HG03342 (cell line): ENCODE data around the gene PDZRN4.

Source experiments
- ATAC-seq: cut with Tn5 transposase; IDR thresholded peaks from one replicate; pipeline ENCODE4 v1.9.1; 2021; ENCODE audit warnings: mild to moderate bottlenecking, moderate library complexity; ENCODE audit not compliant: unreplicated experiment

Gene PDZRN4

DNA sequence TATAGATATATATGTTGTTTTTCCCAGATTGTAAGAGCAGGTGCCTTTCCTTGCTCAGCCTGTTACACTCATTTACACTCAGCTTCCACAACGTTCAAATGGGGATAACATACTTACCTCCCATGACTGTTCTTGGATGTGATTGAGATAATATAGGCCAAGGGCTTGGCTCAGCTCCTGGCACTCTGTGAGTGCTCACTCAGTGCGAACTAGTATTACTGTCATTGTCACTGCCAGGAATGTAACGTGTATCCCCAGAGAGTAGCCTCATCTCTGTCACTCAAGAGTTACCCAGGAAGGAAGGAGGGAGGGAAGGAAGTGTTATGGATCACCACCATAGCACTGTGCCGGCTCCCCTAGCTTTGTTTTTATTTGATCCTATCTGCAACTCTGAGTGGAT, 307.9 kb downstream of the PDZRN4 start:
- no peak for ATAC-seq

DNA sequence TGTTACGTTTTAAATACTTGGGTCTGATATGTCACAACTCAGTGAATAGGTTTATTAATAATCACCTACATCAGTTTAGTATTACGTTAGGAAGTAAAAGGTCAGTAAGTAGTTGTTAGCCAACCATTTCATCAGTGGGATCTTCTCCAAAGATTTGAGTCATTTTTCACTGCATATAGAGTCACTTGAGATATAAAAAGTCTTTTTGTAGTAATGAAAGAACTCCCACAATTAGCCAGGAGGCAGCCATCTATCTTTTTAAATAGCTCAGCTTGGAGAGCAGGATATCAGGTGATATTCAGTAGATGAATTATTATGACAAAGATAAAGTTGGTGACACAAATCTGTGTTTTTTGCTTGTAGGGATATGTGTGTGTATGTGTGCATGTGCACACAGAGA, 309.3 kb downstream of the PDZRN4 start:
- no peak for ATAC-seq

GRCh38 chr12:41504976-41505375, 316.9 kb downstream of the PDZRN4 start:
- ATAC-seq: no peak

DNA sequence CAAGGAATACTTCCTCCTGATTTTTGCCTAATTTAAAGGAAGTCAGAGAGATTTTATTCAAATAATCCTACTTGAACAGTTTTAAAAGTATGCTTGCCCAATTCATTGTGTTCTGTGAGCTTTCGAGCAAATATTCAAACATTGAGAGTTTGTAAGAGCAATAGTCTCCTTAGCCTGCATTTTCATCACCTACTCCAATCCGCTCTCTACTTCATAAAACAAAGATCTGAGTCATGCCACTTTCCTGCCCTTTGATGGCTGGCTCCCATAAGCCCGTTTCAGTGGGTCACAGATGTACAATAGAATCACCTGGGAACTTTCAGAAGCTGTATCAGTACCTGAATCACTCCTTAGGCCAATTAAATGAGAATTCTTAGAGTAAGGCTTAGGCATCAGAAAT, 319.2 kb downstream of the PDZRN4 start:
- no peak for ATAC-seq

- ATAC-seq: no peak
Measured at GRCh38 chr12:41509271-41510055, 321.3 kb downstream of the PDZRN4 start.

GRCh38 chr12:41510470-41510869, 322.4 kb downstream of the PDZRN4 start:
- no peak for ATAC-seq

GRCh38 chr12:41511247-41511646, 323.1 kb downstream of the PDZRN4 start:
- no peak for ATAC-seq

DNA sequence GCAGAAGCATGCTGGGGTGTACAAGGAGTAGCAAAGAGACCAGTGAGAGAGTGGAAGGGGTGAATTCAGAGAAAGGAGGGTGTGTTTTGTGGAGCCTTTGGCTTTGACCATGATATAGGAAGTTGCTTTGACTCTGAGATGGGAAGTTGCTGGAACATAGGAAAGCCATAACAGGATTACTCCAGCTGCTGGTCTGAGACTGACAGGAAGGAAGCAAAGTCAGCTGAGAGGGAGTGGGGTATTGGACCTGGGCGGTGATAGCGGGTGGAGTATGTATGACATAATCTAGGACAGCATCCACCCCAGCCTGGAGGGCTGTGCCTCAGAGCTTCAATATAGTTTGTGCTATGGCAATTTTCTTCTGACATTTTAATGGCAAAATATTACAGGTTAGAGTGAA, 324.4 kb downstream of the PDZRN4 start:
- ATAC-seq: no peak

DNA sequence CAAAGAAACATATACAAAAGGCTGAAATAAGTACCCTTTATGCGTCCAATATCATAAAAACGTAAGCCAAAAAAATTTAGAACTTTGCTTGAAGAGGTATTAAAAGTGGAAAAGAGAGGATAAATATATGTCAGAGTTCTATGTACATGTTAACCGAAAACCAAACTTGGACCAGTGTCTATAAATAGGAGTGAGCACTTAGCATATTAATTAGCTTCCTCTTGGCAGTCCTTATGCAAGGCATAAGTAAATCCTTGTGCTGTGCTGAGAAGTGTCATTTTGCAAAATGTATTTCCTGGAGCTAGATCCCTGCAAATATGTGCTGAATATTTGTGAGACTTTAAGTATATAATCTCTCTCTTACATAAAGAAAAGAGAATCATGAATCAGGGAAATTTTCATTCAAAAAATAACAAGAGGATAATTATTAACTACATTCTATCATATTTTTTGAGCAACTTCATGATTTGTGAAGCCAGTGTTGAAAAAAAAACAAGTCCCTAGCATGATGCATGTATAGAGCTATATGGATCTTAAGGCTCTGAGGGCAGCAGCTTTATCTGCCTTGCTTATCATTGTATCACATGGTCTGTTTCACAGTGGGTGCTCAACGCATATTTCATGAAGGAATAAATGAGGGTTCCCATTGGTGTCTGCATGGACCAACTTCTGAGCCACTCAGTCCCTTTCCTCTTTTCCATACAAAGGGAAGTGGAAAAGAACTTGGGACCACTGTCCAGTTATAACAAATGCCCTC, 326.1 kb downstream of the PDZRN4 start:
- ATAC-seq: no peak

DNA sequence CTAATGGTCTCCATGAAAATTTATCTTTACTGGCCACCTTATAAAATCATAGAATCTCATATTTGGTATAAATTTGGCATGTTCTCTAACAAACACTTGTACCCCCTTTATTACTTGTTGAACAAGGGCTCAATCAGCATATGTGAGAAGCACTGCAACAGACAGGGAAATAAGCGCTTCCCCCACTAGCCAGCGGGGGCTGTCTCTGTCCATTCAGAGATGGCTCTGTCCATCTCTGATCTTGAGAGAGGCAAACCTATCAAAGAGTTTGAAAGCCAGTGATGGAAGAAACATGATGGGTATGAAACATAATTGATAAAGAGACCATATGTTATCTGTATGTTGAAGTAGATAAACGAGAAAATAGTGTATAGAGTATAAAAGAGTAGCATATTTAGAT, 326.8 kb downstream of the PDZRN4 start:
- no peak for ATAC-seq

DNA sequence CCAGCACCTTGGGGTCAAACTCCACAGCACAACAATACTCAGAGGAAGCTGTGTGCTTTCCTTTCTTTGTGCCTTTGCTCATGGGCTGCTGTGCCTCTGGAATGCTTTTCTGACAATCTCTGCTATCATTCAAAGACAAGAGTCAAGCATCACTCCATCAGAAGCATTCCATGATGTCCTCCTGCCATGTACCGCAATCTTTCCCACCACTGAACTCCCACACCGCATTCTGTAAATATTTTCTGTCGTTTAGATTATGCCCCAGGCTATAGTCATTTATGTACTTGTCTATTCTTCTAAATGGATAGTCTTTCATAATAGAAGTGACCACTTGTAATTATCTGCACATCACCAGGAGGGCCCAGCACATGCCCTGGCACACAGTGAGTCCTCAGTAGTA, 327.8 kb downstream of the PDZRN4 start:
- ATAC-seq: no peak

DNA sequence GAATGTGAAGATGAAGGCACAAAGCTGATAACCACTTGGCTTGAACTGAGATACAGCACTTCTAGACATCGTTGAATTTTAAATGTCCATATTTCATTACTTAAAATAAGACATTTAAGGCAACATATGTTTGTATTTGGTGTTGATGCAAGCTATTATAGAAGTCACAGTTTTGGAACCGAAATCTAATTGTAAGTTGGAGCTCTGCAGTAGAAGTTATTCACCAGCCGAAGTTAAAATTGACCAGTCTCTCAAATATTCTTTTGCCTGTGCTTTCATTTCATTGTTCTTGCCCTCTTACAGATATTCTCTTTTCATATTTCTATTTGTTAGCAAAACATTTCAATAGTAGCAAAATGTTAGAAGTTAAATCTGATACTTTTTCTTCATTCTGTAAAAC, 332.7 kb downstream of the PDZRN4 start:
- no peak for ATAC-seq

DNA sequence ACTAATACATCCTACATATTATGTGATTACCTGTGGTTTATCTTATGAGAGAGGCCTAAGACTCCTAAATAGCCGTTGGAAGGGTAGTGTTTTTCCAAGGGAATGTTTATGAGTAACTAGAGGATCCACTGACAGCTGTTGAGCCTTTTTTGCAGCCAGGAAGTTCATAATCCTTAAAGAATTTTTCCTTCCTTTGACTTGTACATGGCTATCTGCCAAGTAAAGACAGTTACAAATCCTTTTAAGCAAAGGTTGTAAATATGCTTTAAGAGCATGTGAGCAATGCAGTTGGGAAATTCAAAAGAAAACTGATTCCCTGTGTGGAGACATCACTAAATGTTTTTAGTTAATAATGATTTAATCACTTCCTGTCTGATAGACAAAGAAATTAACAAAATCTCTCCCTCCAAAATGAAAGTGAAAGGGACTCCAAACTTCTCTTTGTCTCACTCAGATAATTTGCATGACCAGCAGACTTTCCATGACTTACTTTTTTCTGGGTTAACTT, 333.8 kb downstream of the PDZRN4 start:
- peak; percentile 88 for ATAC-seq

DNA sequence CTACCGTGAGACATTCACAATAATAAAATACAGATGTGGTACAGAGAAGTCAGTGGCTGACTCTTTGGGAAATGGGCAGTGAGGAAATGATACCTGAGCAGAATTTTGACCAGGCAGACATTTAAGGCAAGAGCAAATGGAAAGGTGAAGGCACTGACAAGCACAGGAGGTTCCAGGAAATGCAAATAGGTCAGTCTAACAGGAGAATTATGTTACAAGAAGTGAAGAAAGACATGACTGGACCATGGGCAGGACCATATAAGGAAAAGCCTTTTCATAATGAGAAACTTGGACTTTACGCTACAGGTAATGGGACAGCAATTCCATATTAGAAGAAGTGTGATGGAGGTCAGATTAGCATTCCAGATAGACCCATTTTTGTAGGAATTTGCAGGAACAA, 338.9 kb downstream of the PDZRN4 start:
- no peak for ATAC-seq

GRCh38 chr12:41527534-41528116, 339.5 kb downstream of the PDZRN4 start:
- ATAC-seq: no peak

DNA sequence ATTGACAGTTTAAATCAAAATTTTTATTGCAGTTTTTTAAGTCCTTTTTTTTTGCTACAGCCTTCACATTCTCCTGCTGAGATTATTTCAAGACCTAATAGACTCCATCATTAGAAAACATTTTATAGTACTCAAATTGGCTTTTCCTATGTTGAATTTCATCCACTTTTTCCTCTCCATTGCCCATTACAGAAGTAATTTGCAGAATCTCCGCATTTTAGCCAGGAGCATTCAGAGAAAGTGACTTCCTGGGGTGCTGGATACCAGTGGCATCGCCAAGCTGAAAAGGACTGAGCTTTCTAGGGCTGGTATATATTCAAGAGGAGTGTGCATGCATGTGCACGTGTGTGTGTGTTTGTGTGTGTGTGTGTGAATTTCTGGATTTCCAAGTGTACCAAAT, 340.8 kb downstream of the PDZRN4 start:
- ATAC-seq: no peak

GRCh38 chr12:41530441-41530840, 342.3 kb downstream of the PDZRN4 start:
- ATAC-seq: no peak

GRCh38 chr12:41531147-41531829, 343.2 kb downstream of the PDZRN4 start:
- ATAC-seq: no peak

GRCh38 chr12:41532072-41532471, 344.0 kb downstream of the PDZRN4 start:
- no peak for ATAC-seq

DNA sequence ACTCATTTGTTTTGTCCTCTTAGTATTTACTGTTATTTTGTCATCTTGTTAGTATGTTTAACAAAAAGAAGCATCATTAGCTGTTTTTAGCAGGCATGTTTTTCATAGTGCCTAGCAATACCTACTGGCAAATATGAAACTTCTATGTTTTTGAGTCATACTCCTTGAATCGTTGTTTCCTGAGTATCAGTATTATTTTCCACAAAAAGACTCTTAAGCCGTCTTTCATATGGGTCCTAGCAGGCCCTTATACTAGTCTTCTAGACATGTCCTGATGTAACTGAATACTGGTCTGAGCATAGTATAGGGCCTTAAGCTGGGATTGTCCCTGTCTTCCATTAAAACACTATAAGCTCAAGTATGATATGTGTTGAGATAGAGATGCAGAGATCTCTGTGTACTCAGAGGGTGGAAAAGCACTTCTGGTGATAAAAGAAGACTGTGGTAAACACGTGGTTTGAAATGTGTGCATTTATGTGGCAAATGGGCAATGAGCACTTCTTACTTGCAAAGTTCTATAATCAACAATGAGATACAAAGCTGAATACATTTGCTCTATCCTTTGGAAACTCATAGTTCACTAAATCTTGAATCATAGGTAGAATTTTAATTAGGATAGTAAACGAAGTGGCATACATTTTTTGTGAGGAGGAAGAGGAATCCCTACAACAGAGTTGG, 348.8 kb downstream of the PDZRN4 start:
- peak; percentile 49 for ATAC-seq

- ATAC-seq: no peak
Measured at GRCh38 chr12:41537522-41537921, 349.4 kb downstream of the PDZRN4 start.
